Neural cell (in vitro differentiated cells): ENCODE results near the gene PPIL6.

Experiments used
- POLR2AphosphoS5 ChIP-seq: IDR thresholded peaks from 2 replicates; pipeline ENCODE4 v1.6.1; 2012
- TF ChIP-seq, protein P1 (sequence below): fragments of 450-650 bp; IDR thresholded peaks from 2 replicates; pipeline ENCODE4 v1.5.1; 2014; ENCODE audit warnings: antibody characterized with exemption, mild to moderate bottlenecking, moderate library complexity; ENCODE audit not compliant: poor library complexity, severe bottlenecking

DNA sequence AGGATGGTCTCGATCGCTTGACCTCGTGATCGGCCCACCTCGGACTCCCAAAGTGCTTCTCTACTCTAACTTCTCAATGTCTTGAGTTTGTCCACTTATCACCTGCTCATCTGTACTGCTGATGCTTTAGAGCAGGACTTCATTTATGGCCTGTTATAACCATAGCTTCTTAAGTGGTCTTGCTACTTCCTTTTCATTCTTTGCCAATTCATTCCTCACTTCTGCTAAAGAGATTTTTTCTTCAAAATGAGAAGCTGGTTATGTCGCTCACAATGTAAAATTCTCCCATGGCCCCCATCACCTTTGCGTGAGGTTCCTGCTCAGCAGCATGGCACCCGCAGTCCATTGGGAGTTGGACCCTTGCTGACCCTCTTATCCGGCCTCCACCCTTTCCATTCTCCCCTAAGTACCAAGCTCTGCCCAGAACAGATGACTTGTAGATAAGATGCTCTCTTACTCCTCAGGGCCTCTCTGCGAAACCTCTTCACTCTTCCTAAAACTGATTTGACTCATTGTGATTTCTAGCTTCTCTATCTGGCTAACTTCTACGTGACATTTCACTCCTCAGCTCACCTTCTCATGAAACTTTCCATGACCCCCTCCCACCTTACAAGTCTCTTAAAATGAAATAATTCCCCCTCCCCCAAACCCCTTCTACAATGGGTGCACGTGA is 44.2 kb downstream of the PPIL6 start:
- TF ChIP-seq POLR2AphosphoS5: no peak
- TF ChIP-seq, protein P1, sequence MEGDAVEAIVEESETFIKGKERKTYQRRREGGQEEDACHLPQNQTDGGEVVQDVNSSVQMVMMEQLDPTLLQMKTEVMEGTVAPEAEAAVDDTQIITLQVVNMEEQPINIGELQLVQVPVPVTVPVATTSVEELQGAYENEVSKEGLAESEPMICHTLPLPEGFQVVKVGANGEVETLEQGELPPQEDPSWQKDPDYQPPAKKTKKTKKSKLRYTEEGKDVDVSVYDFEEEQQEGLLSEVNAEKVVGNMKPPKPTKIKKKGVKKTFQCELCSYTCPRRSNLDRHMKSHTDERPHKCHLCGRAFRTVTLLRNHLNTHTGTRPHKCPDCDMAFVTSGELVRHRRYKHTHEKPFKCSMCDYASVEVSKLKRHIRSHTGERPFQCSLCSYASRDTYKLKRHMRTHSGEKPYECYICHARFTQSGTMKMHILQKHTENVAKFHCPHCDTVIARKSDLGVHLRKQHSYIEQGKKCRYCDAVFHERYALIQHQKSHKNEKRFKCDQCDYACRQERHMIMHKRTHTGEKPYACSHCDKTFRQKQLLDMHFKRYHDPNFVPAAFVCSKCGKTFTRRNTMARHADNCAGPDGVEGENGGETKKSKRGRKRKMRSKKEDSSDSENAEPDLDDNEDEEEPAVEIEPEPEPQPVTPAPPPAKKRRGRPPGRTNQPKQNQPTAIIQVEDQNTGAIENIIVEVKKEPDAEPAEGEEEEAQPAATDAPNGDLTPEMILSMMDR: no peak
